HG03045 (cell line): ENCODE measurements around the gene ANGPTL4.
"Not testable (repeated sequence)": the region's sequence is repeated elsewhere in the genome, so short reads cannot be mapped to it uniquely, and the experiment has no call there.

Experiments
- ATAC-seq: cut with Tn5 transposase; IDR thresholded peaks from one replicate; pipeline ENCODE4 v1.9.1; 2021; ENCODE audit warnings: mild to moderate bottlenecking, moderate library complexity; ENCODE audit not compliant: unreplicated experiment

The ANGPTL4 gene

GRCh38 chr19:8333767-8334457, 30.0 kb upstream of the ANGPTL4 start:
- ATAC-seq: no peak

- no peak for ATAC-seq
These were observed 29.3 kb upstream of the ANGPTL4 start for GRCh38 chr19:8334458-8335342.

- no peak for ATAC-seq
These were observed 28.4 kb upstream of the ANGPTL4 start for GRCh38 chr19:8335343-8336071.

GRCh38 chr19:8336072-8336569, 27.8 kb upstream of the ANGPTL4 start:
- no peak for ATAC-seq

GRCh38 chr19:8336660-8337059, 27.3 kb upstream of the ANGPTL4 start:
- no peak for ATAC-seq

- ATAC-seq: no peak
These were observed 26.2 kb upstream of the ANGPTL4 start for GRCh38 chr19:8337728-8338127.

- ATAC-seq: no peak
These were observed 25.1 kb upstream of the ANGPTL4 start for GRCh38 chr19:8338835-8339234.

GRCh38 chr19:8340341-8341096, 23.4 kb upstream of the ANGPTL4 start:
- no peak for ATAC-seq

- ATAC-seq: not testable (repeated sequence)
These were observed 22.5 kb upstream of the ANGPTL4 start for GRCh38 chr19:8341504-8341903.

GRCh38 chr19:8342316-8342683, 21.7 kb upstream of the ANGPTL4 start:
- no peak for ATAC-seq

GRCh38 chr19:8342684-8343482, 21.1 kb upstream of the ANGPTL4 start, which contains the start of gene KANK3:
Gene KANK3 (minus strand): TSS chr19:8343262. CDS start chr19:8337828, 5,434 bp downstream.
- ATAC-seq: peak; percentile 90

GRCh38 chr19:8343483-8343844, 20.5 kb upstream of the ANGPTL4 start:
- no peak for ATAC-seq

- ATAC-seq: not testable (repeated sequence)
These were observed 14.2 kb upstream of the ANGPTL4 start for GRCh38 chr19:8349629-8350372.

- ATAC-seq: no peak
These were observed 11.7 kb upstream of the ANGPTL4 start for GRCh38 chr19:8352134-8352827.

GRCh38 chr19:8352845-8353244, 11.1 kb upstream of the ANGPTL4 start:
- ATAC-seq: not testable (repeated sequence)

GRCh38 chr19:8355631-8356402, 8.1 kb upstream of the ANGPTL4 start:
- ATAC-seq: no peak

GRCh38 chr19:8357007-8357521, 6.9 kb upstream of the ANGPTL4 start:
- ATAC-seq: no peak
